GM12892 (cell line): ENCODE measurements around the gene CDH18.

Source experiments
- POLR2A ChIP-seq: IDR thresholded peaks from 2 replicates; pipeline ENCODE4 v1.6.1; 2011; ENCODE audit warnings: low read depth, low read length, control low read depth
- TAF1 ChIP-seq: IDR thresholded peaks from 2 replicates; pipeline ENCODE4 v1.6.1; 2011; ENCODE audit warnings: low read depth, mild to moderate bottlenecking, control low read depth, low read length, borderline replicate concordance

DNA sequence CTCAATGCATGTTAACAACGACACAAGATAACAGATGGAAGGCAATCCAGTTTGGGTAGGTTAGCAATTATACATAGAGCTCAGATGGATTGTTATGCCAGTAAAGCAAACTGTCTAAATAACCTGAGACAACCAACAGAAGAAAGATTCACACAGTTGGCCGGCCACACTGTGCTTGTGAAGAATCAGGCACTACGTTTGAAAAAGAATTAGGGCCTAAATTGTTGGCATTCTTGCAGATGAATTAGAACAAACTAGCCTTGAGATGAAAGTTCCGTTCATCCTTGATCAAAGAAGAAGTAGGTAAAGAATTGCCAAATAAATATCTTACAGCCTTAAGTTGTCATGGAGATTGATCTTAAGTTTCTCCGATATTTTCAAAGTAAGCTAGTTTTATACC, 210.6 kb downstream of the CDH18 start:
- TF ChIP-seq POLR2A (no peak), TAF1 (no peak)
